Ovary (tissue), 3 donors: ENCODE data around the gene CYGB.

Experiments
- CTCF ChIP-seq, 3 donors: fragments of 450-650 bp in 2 of 3; fragments of 200-600 bp in 1 of 3; IDR thresholded peaks; one replicate each; pipeline versions ENCODE4 v1.5.1 to v1.8.0; 2016 to 2022; ENCODE audit warnings: antibody characterized with exemption in 3 of 3, mild to moderate bottlenecking in 1 of 3
- EP300 ChIP-seq: sonication (generic); formaldehyde crosslinking; IDR thresholded peaks from one replicate; pipeline ENCODE4 v1.6.1; 2017; ENCODE audit warnings: antibody characterized with exemption
- POLR2A ChIP-seq: fragments of 450-650 bp; IDR thresholded peaks from one replicate; pipeline ENCODE4 v1.6.1; 2017; ENCODE audit warnings: antibody characterized with exemption, mild to moderate bottlenecking, moderate library complexity
- donor health status: DM: no; HTN: no; CAD: no.

GRCh38 chr17:76531486-76532038 is 5.9 kb downstream of the CYGB start:
- no peak for TF ChIP-seq CTCF (IDR thresholded peaks at IDR 0.05)
- TF ChIP-seq POLR2A, result no peak
- TF ChIP-seq EP300, result no peak
